Lower lobe of right lung (tissue), 2 donors: ENCODE data around the gene PPP1R37. TPM values are rescaled to one million over a fixed set of nuclear protein-coding genes. Genes with fewer than 3 reads are reported as not detected.

Source experiments
- ATAC-seq, 2 donors: fragments of 200-7000 bp; cut with Tn5 transposase; one replicate each; pipeline ENCODE4 v1.9.1; 2020 to 2022; ENCODE audit warnings: mild to moderate bottlenecking in 2 of 2, moderate library complexity in 2 of 2
- DNase-seq: peaks from one replicate; pipeline ENCODE4 v3.0.0-alpha.2; 2020
- H3K27ac ChIP-seq: fragments of 200-600 bp; one replicate; pipeline ENCODE4 v1.8.0; 2022
- H3K27me3 ChIP-seq: fragments of 200-600 bp; one replicate; pipeline ENCODE4 v1.8.0; 2022; ENCODE audit warnings: low read depth
- H3K36me3 ChIP-seq: fragments of 200-600 bp; one replicate; pipeline ENCODE4 v1.8.0; 2022; ENCODE audit warnings: mild to moderate bottlenecking
- H3K4me1 ChIP-seq: fragments of 200-600 bp; one replicate; pipeline ENCODE4 v1.8.0; 2022
- H3K4me3 ChIP-seq: fragments of 200-600 bp; one replicate; pipeline ENCODE4 v1.8.0; 2022; ENCODE audit warnings: mild to moderate bottlenecking
- H3K9me3 ChIP-seq: fragments of 200-600 bp; one replicate; pipeline ENCODE4 v1.8.0; 2022
- intact Hi-C: fragments of 100-400 bp; cut with DNase I; formaldehyde crosslinking; loops from one replicate; pipeline ENCODE4 v1.11.0; 2022
- total RNA-seq: library from RNA; stranded (reverse); fragmentation: NEBNext Ultra II Directional; extraction: Animal tissue kit (Norgen Biotek cat#: 25700); gene quantifications from one replicate; pipeline ENCODE4 v1.2.1, GENCODE V29; 2021
- TF ChIP-seq, protein P1 (sequence below): fragments of 200-600 bp; IDR thresholded peaks from one replicate; pipeline ENCODE4 v1.8.0; 2022; ENCODE audit warnings: antibody characterized with exemption, mild to moderate bottlenecking
- donor health status: DM: no; HTN: yes; CAD: no; lungs with severe emphysema.

The PPP1R37 gene
- total RNA-seq, 1 donor from 2014 or later, result 29.1 TPM

DNA sequence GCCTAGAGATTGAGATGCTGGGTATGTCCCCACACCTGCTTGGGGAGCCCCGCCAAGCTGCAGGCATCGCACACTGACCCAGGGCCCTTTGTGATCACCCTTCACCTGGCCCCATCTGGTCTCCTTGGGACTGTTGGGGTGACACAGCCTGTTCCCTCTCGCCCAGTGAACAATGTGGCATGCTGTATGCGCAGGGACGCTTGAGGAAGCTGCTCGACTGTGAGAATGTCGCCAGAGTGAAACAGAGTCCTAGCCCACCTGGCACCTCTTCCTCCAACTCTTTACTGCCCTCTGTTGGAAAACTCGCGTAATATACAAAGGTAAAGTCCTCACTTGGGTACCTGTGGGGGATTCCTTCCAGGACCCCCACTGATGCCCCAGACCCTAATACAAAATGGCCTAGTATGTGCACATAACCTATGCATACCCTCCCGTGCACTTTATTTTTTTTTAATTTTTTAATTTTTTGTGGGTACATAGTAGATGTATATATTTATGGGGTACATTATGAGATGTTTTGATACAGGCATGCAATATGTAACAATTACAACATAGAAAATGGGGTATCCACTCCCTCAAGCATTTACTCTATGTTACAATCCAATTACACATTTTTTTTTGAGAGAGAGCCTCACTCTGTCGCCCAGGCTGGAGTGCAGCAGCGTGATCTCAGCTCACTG lies 94.6 kb downstream of the PPP1R37 start:
- Histone ChIP-seq H3K4me3 (no peak overlapping the region), H3K27ac (no peak overlapping the region), H3K27me3 (no peaks in the 10 kb centered on the region), H3K9me3 (no peaks in the 10 kb centered on the region), H3K36me3 (no peaks in the 10 kb centered on the region), H3K4me1 (no peaks in the 10 kb centered on the region)
- TF ChIP-seq, protein P1, sequence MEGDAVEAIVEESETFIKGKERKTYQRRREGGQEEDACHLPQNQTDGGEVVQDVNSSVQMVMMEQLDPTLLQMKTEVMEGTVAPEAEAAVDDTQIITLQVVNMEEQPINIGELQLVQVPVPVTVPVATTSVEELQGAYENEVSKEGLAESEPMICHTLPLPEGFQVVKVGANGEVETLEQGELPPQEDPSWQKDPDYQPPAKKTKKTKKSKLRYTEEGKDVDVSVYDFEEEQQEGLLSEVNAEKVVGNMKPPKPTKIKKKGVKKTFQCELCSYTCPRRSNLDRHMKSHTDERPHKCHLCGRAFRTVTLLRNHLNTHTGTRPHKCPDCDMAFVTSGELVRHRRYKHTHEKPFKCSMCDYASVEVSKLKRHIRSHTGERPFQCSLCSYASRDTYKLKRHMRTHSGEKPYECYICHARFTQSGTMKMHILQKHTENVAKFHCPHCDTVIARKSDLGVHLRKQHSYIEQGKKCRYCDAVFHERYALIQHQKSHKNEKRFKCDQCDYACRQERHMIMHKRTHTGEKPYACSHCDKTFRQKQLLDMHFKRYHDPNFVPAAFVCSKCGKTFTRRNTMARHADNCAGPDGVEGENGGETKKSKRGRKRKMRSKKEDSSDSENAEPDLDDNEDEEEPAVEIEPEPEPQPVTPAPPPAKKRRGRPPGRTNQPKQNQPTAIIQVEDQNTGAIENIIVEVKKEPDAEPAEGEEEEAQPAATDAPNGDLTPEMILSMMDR, result peak; percentile 53
- ATAC-seq, result peak; percentile 60 to 61
- intact Hi-C loops, result no loop called here
- DNase-seq, result no peak

DNA sequence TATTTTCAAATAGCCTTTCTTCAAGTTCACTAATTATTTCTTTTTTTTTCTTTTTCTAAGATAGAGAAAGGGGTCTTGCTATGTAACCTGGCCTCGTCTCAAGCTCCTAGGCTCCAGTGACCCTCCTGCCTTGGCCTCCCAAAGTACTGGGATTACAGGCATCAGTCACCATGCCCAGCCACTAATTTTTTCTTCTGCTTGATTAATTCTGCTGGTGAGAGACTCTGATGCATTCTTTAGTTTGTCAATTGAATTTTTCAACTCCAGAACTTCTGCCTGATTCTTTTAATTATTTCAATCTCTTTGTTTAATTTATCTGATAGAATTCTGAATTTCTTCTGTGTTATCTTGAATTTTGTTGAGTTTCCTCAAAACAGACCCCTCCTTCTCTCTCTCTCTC lies 97.0 kb downstream of the PPP1R37 start:
- no peak overlapping the region for H3K4me3 ChIP-seq
- ATAC-seq, result no peak
- H3K9me3 ChIP-seq, result no peaks in the 10 kb centered on the region
- no peaks in the 10 kb centered on the region for H3K27me3 ChIP-seq
- H3K36me3 ChIP-seq, result no peaks in the 10 kb centered on the region
- DNase-seq, result no peak
- TF ChIP-seq, protein P1, result no peak
- H3K4me1 ChIP-seq, result no peaks in the 10 kb centered on the region
- intact Hi-C loops, result no loop called here
- H3K27ac ChIP-seq, result no peak overlapping the region

DNA sequence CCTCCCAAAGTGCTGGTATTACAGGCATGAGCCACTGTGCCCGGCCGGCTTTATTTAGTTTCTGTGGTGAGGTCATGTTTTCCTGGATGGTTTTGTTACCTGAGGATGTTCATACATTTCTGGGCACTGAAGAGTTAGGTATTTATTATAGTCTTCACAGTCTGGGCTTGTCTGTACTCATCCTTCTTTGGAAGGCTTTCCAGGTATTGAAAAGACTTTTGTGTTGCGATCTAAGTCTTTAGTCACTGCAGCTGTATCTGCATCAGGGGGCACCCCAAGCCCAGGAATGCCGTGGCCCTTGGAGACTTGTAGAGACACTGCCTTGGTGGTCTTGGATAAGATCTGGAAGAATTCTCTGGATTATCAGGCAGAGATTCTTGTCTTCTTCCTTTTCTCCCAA lies 98.4 kb downstream of the PPP1R37 start:
- TF ChIP-seq, protein P1, result no peak
- Histone ChIP-seq H3K36me3 (no peaks in the 10 kb centered on the region), H3K4me1 (no peaks in the 10 kb centered on the region), H3K27me3 (no peaks in the 10 kb centered on the region), H3K4me3 (no peak overlapping the region), H3K9me3 (no peaks in the 10 kb centered on the region), H3K27ac (no peak overlapping the region)
- intact Hi-C loops, result no loop called here
- no peak for ATAC-seq
- no peak for DNase-seq

DNA sequence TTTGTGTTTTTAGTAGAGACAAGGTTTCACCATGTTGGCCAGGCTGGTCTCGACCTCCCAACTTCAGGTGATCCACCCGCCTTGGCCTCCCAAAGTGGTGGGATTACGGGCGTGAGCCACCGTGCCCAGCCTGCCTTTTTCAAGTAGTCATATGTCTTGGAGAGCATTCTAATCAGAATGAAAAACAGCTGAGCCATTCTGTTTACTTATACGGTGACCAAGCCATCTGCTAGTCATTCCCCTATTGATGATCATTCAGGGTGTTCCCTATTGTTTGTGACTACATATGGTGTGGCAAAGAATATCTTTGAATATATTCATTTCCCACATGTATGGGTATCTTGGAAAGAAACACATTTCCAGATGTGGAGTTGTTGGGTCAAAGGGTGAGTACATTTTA lies 102.8 kb downstream of the PPP1R37 start:
- no peak for DNase-seq
- TF ChIP-seq, protein P1, result no peak
- Histone ChIP-seq H3K9me3 (no peaks in the 10 kb centered on the region), H3K36me3 (no peaks in the 10 kb centered on the region), H3K27me3 (no peaks in the 10 kb centered on the region), H3K27ac (no peak overlapping the region), H3K4me1 (no peaks in the 10 kb centered on the region), H3K4me3 (no peak overlapping the region)
- ATAC-seq, result no peak
- intact Hi-C loops, result no loop called here

Other genes with a start within 250 kb of the PPP1R37 start
- gene NECTIN2, start 246.9 kb upstream of the PPP1R37 start, total RNA-seq, result 75.1 TPM
- 40.8 TPM for gene TOMM40, start 201.9 kb upstream of the PPP1R37 start, total RNA-seq
- gene APOE, start 187.4 kb upstream of the PPP1R37 start, total RNA-seq, result 447 TPM
- 816 TPM for gene APOC1, start 178.6 kb upstream of the PPP1R37 start, total RNA-seq
- 0.68 TPM for gene APOC4, start 150.9 kb upstream of the PPP1R37 start, total RNA-seq
- 30.2 TPM for gene APOC2, start 147.1 kb upstream of the PPP1R37 start, total RNA-seq
- gene CLPTM1, start 137.8 kb upstream of the PPP1R37 start, total RNA-seq, result 104 TPM
- gene RELB, start 91.7 kb upstream of the PPP1R37 start, total RNA-seq, result 12.2 TPM
- gene CLASRP, start 54.1 kb upstream of the PPP1R37 start, total RNA-seq, result 71.7 TPM
- 1.7 TPM for gene ZNF296, start 16.7 kb upstream of the PPP1R37 start, total RNA-seq
- gene GEMIN7, start 13.9 kb upstream of the PPP1R37 start, total RNA-seq, result 16.1 TPM
- gene NKPD1, start 67.8 kb downstream of the PPP1R37 start, total RNA-seq, result not detected
- 18.4 TPM for gene TRAPPC6A, start 85.1 kb downstream of the PPP1R37 start, total RNA-seq
- 15.9 TPM for gene BLOC1S3, start 85.6 kb downstream of the PPP1R37 start, total RNA-seq
- gene EXOC3L2, start 152.2 kb downstream of the PPP1R37 start, total RNA-seq, result 3.6 TPM
- 32.5 TPM for gene MARK4, start 158.1 kb downstream of the PPP1R37 start, total RNA-seq
- gene CKM, start 229.7 kb downstream of the PPP1R37 start, total RNA-seq, result 0.24 TPM
- gene KLC3, start 247.6 kb downstream of the PPP1R37 start, total RNA-seq, result 1.4 TPM